Measurements from ENCODE around the gene OR1D5. TPM values are rescaled to one million over a fixed set of nuclear protein-coding genes. Genes with fewer than 3 reads are reported as not detected.
"Not testable (repeated sequence)": the region's sequence is repeated elsewhere in the genome, so short reads cannot be mapped to it uniquely, and the experiment has no call there.

OR1D5 gene
- not detected for total RNA-seq
- total RNA-seq (2013) = not detected

GRCh38 chr17:3063507-3063906 is at the start of gene OR1D5:
OR1D5 (minus strand) TSS chr17:3063607; CDS start chr17:3063607, 0 bp downstream.
- H3K9me3 Mint-ChIP-seq; intact Hi-C loops (cut with micrococcal nuclease); H3K36me3 Mint-ChIP-seq; ATAC-seq; H3K36me3 ChIP-seq (ENCODE audit: control insufficient read depth, insufficient read depth, low read length); H3K27me3 ChIP-seq (ENCODE audit: control insufficient read depth, insufficient read depth, low read length); H3K4me1 Mint-ChIP-seq; H3K9me3 ChIP-seq (ENCODE audit: control insufficient read depth, insufficient read depth, low read length); H3K4me3 Mint-ChIP-seq; H3K4me1 ChIP-seq (ENCODE audit: control insufficient read depth, insufficient read depth, low read length); H3K27ac ChIP-seq (ENCODE audit: low read length); H3K27me3 Mint-ChIP-seq (ENCODE audit: low read depth in 2 of 2); H3K4me3 ChIP-seq (ENCODE audit: low read length); DNase-seq: not testable (repeated sequence)
- peak within 1 kb of the TSS; percentile 41 to 57 for H3K27ac Mint-ChIP-seq
- no CpG with 5 or more reads among the region's 2 CpGs for WGBS (ENCODE audit: insufficient coverage)

GRCh38 chr17:3104322-3104721 is 40.9 kb upstream of the OR1D5 start, which contains the start of gene OR1D2:
OR1D2 (minus strand) TSS chr17:3104422; CDS start chr17:3092996, 11,426 bp downstream.
- DNase-seq = no peak
- WGBS (ENCODE audit: insufficient coverage) = 63% methylated on average over 2 of the region's 3 CpGs
- intact Hi-C loops (cut with micrococcal nuclease) = no loop called here
- no peak for ATAC-seq
- Histone ChIP-seq H3K27ac (ENCODE audit: low read length) (no peak within 1 kb of the TSS), H3K4me1 (ENCODE audit: control insufficient read depth, insufficient read depth, low read length) (no peaks in the 10 kb centered on the region), H3K9me3 (ENCODE audit: control insufficient read depth, insufficient read depth, low read length) (no peaks in the 10 kb centered on the region), H3K36me3 (ENCODE audit: control insufficient read depth, insufficient read depth, low read length) (no peaks in the 10 kb centered on the region), H3K4me3 (ENCODE audit: low read length) (no peak within 1 kb of the TSS), H3K27me3 (ENCODE audit: control insufficient read depth, insufficient read depth, low read length) (no peaks in the 10 kb centered on the region)
- peaks cover 10% of the 10 kb centered on the region for H3K36me3 Mint-ChIP-seq
- no peaks in the 10 kb centered on the region for H3K4me1 Mint-ChIP-seq
- H3K27me3 Mint-ChIP-seq (ENCODE audit: low read depth in 2 of 2) = peaks cover 17 to 35% of the 10 kb centered on the region in 2 donors
- H3K27ac Mint-ChIP-seq = no peak within 1 kb of the TSS
- no peak within 1 kb of the TSS for H3K4me3 Mint-ChIP-seq
- no peak for TF ChIP-seq CTCF (IDR thresholded peaks at IDR 0.05)
- H3K9me3 Mint-ChIP-seq = peaks cover 0 to 8% of the 10 kb centered on the region in 2 donors

GRCh38 chr17:3073850-3074249 is 10.4 kb upstream of the OR1D5 start:
- H3K9me3 Mint-ChIP-seq; H3K36me3 ChIP-seq (ENCODE audit: control insufficient read depth, insufficient read depth, low read length); H3K4me1 ChIP-seq (ENCODE audit: control insufficient read depth, insufficient read depth, low read length); intact Hi-C loops (cut with micrococcal nuclease); H3K9me3 ChIP-seq (ENCODE audit: control insufficient read depth, insufficient read depth, low read length); H3K4me3 Mint-ChIP-seq; H3K4me1 Mint-ChIP-seq; H3K4me3 ChIP-seq (ENCODE audit: low read length); H3K27ac Mint-ChIP-seq; H3K27ac ChIP-seq (ENCODE audit: low read length); H3K27me3 ChIP-seq (ENCODE audit: control insufficient read depth, insufficient read depth, low read length); ATAC-seq; H3K36me3 Mint-ChIP-seq: not testable (repeated sequence)
- peaks cover 3 to 31% of the 10 kb centered on the region in 2 donors for H3K27me3 Mint-ChIP-seq (ENCODE audit: low read depth in 2 of 2)
- 81% methylated on average over 3 of the region's 4 CpGs for WGBS (ENCODE audit: insufficient coverage)
- TF ChIP-seq CTCF (IDR thresholded peaks at IDR 0.05) = peak; percentile 23
- DNase-seq = peak in 1 of 2 donors; percentile 37

GRCh38 chr17:3065192-3065591 is 1.8 kb upstream of the OR1D5 start:
- WGBS (ENCODE audit: insufficient coverage) = no CpG with 5 or more reads among the region's 1 CpG
- intact Hi-C loops (cut with micrococcal nuclease); H3K27me3 Mint-ChIP-seq (ENCODE audit: low read depth in 2 of 2); H3K27me3 ChIP-seq (ENCODE audit: control insufficient read depth, insufficient read depth, low read length); H3K4me1 Mint-ChIP-seq; H3K9me3 Mint-ChIP-seq; H3K27ac Mint-ChIP-seq; H3K4me3 ChIP-seq (ENCODE audit: low read length); H3K9me3 ChIP-seq (ENCODE audit: control insufficient read depth, insufficient read depth, low read length); H3K36me3 Mint-ChIP-seq; H3K4me1 ChIP-seq (ENCODE audit: control insufficient read depth, insufficient read depth, low read length); H3K27ac ChIP-seq (ENCODE audit: low read length); DNase-seq; H3K36me3 ChIP-seq (ENCODE audit: control insufficient read depth, insufficient read depth, low read length); H3K4me3 Mint-ChIP-seq: not testable (repeated sequence)
- peak; percentile 50 to 79 (median 57) for ATAC-seq

- H3K4me3 Mint-ChIP-seq; H3K4me1 Mint-ChIP-seq; H3K4me1 ChIP-seq (ENCODE audit: control insufficient read depth, insufficient read depth, low read length); H3K36me3 Mint-ChIP-seq; H3K27me3 ChIP-seq (ENCODE audit: control insufficient read depth, insufficient read depth, low read length); intact Hi-C loops (cut with micrococcal nuclease); H3K27ac ChIP-seq (ENCODE audit: low read length); H3K9me3 ChIP-seq (ENCODE audit: control insufficient read depth, insufficient read depth, low read length); H3K9me3 Mint-ChIP-seq; H3K27me3 Mint-ChIP-seq (ENCODE audit: low read depth in 2 of 2); H3K36me3 ChIP-seq (ENCODE audit: control insufficient read depth, insufficient read depth, low read length); H3K4me3 ChIP-seq (ENCODE audit: low read length): not testable (repeated sequence)
- WGBS (ENCODE audit: insufficient coverage) = 58% methylated on average over 5 of the region's 8 CpGs
- peak overlapping the region; percentile 41 to 57 for H3K27ac Mint-ChIP-seq
- DNase-seq (peak in 1 of 2 donors; percentile 26), ATAC-seq (peak; percentile 86 to 95 (median 87))
These were observed 506 bp downstream of the OR1D5 start for GRCh38 chr17:3062824-3063377.

- H3K36me3 Mint-ChIP-seq; H3K36me3 ChIP-seq (ENCODE audit: control insufficient read depth, insufficient read depth, low read length); ATAC-seq; H3K4me3 ChIP-seq (ENCODE audit: low read length); H3K27ac Mint-ChIP-seq; H3K9me3 Mint-ChIP-seq; H3K27me3 Mint-ChIP-seq (ENCODE audit: low read depth in 2 of 2); H3K27me3 ChIP-seq (ENCODE audit: control insufficient read depth, insufficient read depth, low read length); H3K4me1 Mint-ChIP-seq; H3K9me3 ChIP-seq (ENCODE audit: control insufficient read depth, insufficient read depth, low read length); intact Hi-C loops (cut with micrococcal nuclease); H3K4me1 ChIP-seq (ENCODE audit: control insufficient read depth, insufficient read depth, low read length); H3K4me3 Mint-ChIP-seq; H3K27ac ChIP-seq (ENCODE audit: low read length); DNase-seq: not testable (repeated sequence)
- WGBS (ENCODE audit: insufficient coverage) = no CpG with 5 or more reads among the region's 2 CpGs
These were observed 8.5 kb downstream of the OR1D5 start for GRCh38 chr17:3054868-3055267.
